ENCODE data around the gene CDC42EP3.

- no peak for TF ChIP-seq POLR2A (IDR thresholded peaks at IDR 0.05)
- TF ChIP-seq, protein P1, sequence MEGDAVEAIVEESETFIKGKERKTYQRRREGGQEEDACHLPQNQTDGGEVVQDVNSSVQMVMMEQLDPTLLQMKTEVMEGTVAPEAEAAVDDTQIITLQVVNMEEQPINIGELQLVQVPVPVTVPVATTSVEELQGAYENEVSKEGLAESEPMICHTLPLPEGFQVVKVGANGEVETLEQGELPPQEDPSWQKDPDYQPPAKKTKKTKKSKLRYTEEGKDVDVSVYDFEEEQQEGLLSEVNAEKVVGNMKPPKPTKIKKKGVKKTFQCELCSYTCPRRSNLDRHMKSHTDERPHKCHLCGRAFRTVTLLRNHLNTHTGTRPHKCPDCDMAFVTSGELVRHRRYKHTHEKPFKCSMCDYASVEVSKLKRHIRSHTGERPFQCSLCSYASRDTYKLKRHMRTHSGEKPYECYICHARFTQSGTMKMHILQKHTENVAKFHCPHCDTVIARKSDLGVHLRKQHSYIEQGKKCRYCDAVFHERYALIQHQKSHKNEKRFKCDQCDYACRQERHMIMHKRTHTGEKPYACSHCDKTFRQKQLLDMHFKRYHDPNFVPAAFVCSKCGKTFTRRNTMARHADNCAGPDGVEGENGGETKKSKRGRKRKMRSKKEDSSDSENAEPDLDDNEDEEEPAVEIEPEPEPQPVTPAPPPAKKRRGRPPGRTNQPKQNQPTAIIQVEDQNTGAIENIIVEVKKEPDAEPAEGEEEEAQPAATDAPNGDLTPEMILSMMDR (IDR thresholded peaks at IDR 0.05): no peak
- no peak for TF ChIP-seq POLR2AphosphoS5 (IDR thresholded peaks at IDR 0.05)
Measured at GRCh38 chr2:37629529-37629928, 41.9 kb downstream of the CDC42EP3 start.
